ENCODE data around the gene FN1.
"Not testable (repeated sequence)": the region's sequence is repeated elsewhere in the genome, so short reads cannot be mapped to it uniquely, and the experiment has no call there.

The FN1 gene

GRCh38 chr2:215347878-215348277, 88.0 kb downstream of the FN1 start:
- FAIRE-seq = no peak
- no peak for TF ChIP-seq POLR2A (IDR thresholded peaks at IDR 0.05; ENCODE audit: low read depth, low read length)
- DNase-seq (ENCODE audit: insufficient read length, low spot score) = no peak

- FAIRE-seq (peak; percentile 11), DNase-seq (ENCODE audit: insufficient read length, low spot score) (no peak)
- no peak for TF ChIP-seq POLR2A (IDR thresholded peaks at IDR 0.05; ENCODE audit: low read depth, low read length)
Observed at GRCh38 chr2:215338883-215339679, 96.8 kb downstream of the FN1 start.

DNA sequence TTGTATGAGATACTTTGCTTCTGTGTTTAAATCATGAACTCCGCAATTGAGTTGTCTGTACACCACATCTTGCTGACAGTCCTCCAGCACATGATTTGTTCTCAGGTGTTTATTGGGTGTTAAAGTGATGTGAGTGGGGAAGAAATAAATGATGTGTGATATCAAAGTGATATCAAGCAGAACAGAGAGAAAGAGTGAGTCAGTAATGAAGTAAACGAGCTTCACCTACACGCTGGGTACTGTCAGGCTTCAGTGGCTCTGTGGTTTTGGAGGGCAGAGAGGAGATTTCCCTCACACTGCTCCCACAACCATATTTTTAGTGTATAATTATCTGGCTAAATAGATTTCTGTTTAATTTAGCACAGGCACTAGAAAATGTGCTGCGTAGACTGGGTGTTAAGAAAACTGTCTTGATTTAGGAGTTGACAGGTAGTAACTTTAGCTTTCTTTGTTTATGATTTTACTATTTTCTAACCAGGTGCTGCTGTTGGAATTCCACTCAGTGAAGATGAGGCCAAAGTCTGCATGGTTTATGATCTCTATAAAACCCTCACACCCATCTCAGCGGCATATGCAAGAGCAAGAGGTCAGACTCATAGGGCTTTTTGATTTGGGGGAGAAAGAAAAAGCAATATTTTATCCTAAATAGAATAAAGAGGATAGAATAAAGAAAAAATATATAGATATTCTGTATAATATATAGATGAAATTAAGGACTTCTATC, 102.8 kb downstream of the FN1 start:
- FAIRE-seq (no peak), DNase-seq (ENCODE audit: insufficient read length, low spot score) (no peak)
- TF ChIP-seq POLR2A (IDR thresholded peaks at IDR 0.05; ENCODE audit: low read depth, low read length) = no peak

DNA sequence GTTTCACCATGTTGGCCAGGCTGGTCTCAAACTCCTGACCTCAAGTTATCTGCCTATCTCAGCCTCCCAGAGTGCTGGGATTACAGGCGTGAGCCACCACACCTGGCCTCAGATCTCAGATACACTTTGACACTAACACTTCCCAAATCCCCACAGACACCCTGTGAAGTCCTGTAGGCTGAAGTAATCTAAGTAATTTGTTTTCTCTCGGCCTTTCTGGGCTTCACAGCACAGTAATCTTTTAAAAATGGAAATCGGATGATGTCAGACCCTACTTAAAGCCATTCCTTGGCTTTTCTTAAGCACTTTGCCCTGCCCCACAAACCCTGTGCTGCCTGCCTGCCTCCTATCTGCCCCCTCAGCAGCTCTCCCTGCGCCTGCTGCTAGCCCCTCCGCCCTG, 107.8 kb downstream of the FN1 start:
- DNase-seq (ENCODE audit: insufficient read length, low spot score) (no peak), FAIRE-seq (no peak)
- TF ChIP-seq POLR2A (IDR thresholded peaks at IDR 0.05; ENCODE audit: low read depth, low read length) = no peak

- FAIRE-seq (no peak), DNase-seq (ENCODE audit: insufficient read length, low spot score) (no peak)
- TF ChIP-seq POLR2A (IDR thresholded peaks at IDR 0.05; ENCODE audit: low read depth, low read length) = no peak
Observed at GRCh38 chr2:215324811-215325210, 111.1 kb downstream of the FN1 start.

DNA sequence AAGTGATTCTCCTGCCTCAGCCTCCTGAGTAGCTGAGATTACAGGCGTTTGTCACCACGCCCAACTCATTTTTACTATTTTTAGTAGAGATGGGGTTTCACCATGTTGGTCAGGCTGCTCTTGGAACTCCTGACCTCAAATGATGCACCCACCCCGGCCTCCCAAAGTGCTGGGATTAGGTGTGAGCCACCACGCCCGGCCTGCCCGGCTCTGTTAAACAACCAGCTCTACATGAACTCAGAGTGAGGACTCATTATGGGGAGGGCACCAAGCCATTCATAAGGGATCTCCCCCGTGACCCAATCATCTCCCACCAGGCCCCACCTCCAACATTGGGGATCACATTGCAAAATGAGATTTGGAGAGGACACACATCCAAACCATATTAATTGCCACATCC, 115.2 kb downstream of the FN1 start:
- no peak for TF ChIP-seq POLR2A (IDR thresholded peaks at IDR 0.05; ENCODE audit: low read depth, low read length)
- DNase-seq (ENCODE audit: insufficient read length, low spot score) (no peak), FAIRE-seq (no peak)

DNA sequence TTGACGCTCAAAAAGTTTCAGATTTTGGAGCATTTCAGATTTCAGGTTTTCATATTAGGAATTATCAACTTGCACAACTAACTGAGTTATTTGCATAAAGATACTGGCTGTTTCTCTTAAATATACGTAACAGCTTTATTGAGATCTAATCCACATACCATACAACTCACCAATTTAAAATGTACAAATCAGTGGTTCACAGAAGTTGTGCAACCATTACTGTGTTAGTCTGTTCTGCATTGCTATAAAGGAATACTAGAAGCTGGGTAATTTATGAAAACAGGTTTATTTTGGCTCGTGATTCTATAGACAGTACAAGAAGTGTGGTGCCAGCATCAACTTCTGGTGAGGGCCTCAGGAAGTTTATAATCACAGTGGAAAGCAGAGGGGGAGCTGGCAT, 115.8 kb downstream of the FN1 start:
- FAIRE-seq (no peak), DNase-seq (ENCODE audit: insufficient read length, low spot score) (no peak)
- TF ChIP-seq POLR2A (IDR thresholded peaks at IDR 0.05; ENCODE audit: low read depth, low read length) = no peak

- no peak for TF ChIP-seq POLR2A (IDR thresholded peaks at IDR 0.05; ENCODE audit: low read depth, low read length)
- no peak for FAIRE-seq
- no peak for DNase-seq (ENCODE audit: insufficient read length, low spot score)
Observed at GRCh38 chr2:215319500-215319899, 116.4 kb downstream of the FN1 start.

DNA sequence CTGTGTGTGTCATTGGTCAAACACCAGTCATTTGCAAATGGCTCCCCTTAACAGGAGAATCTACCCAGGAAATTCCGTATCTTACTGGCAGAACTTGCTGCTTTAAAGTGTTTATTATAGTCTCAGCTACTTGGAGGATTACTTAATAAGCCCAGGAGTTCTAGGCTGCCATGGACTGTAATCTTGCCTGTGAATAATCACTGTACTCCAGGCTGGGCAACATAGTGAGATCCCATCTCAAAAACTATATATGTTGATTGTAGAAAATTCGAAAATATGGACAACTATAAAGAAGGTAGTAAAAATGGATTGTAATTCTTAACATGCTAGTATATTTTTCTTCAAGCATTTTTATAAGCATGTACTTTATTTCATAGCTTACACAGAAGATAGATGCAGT, 119.5 kb downstream of the FN1 start:
- no peak for TF ChIP-seq POLR2A (IDR thresholded peaks at IDR 0.05; ENCODE audit: low read depth, low read length)
- FAIRE-seq (no peak), DNase-seq (ENCODE audit: insufficient read length, low spot score) (no peak)

DNA sequence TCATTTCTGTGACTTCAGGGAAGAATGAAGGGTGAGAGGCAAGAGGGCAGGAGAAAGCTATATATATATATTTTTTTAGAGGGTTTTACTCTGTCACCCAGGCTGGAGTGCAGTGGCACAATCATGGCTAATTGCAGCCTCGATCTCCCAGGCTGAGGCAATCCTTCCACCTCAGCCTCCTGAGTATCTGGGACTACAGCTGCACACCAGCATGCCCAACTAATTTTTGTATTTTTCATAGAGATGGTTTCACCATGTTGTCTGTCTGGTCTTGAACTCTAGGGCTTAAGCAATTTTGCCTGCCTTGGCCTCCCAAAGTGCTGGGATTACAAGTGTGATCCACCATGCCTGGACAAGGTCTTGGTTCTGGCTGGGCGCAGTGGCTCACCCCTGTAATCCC, 120.6 kb downstream of the FN1 start:
- no peak for DNase-seq (ENCODE audit: insufficient read length, low spot score)
- no peak for FAIRE-seq
- TF ChIP-seq POLR2A (IDR thresholded peaks at IDR 0.05; ENCODE audit: low read depth, low read length) = no peak

DNA sequence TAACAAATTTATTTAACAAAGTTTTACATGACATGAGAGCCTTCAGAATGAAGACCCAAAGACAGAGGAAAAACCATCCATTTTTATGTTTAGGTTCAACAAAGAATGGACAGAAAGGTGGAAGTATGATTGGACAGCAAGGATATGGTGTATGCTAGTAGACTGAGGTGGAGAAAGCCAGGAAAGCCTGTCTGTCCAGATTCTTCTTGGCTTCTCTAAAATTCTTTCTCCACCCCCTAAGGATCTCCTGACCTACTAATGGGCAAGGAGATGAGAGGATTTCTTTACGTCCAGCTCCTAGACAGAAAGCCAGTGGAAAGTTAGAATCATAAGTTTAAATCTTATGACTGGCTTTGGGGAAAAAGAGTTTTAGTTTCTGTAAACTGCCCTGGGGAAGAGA, 121.0 kb downstream of the FN1 start:
- no peak for FAIRE-seq
- TF ChIP-seq POLR2A (IDR thresholded peaks at IDR 0.05; ENCODE audit: low read depth, low read length) = no peak
- DNase-seq (ENCODE audit: insufficient read length, low spot score) = no peak

GRCh38 chr2:215313255-215313613, 122.6 kb downstream of the FN1 start:
- no peak for FAIRE-seq
- TF ChIP-seq POLR2A (IDR thresholded peaks at IDR 0.05; ENCODE audit: low read depth, low read length) = no peak
- DNase-seq (ENCODE audit: insufficient read length, low spot score) = no peak

GRCh38 chr2:215311625-215312396, 124.1 kb downstream of the FN1 start, which contains the start of gene ATIC:
Gene ATIC, plus strand, starts transcription at chr2:215312059. Its CDS starts 84 bp downstream, at chr2:215312143.
- DNase-seq (ENCODE audit: insufficient read length, low spot score) (peak; percentile 92), FAIRE-seq (peak; percentile 64)
- peak; percentile 65 for TF ChIP-seq POLR2A (IDR thresholded peaks at IDR 0.05; ENCODE audit: low read depth, low read length)

GRCh38 chr2:215311259-215311624, 124.6 kb downstream of the FN1 start:
- FAIRE-seq; DNase-seq (ENCODE audit: insufficient read length, low spot score): not testable (repeated sequence)

Measured in H54 (cell line).